Thyroid gland (tissue), 4 donors: ENCODE results near the gene CFC1B. TPM values are rescaled to one million over a fixed set of nuclear protein-coding genes. Genes with fewer than 3 reads are reported as not detected.
"Not testable (repeated sequence)": the region's sequence is repeated elsewhere in the genome, so short reads cannot be mapped to it uniquely, and the experiment has no call there.

Experiments
- DNase-seq, 2 donors: peaks; one replicate each; pipeline ENCODE4 v3.0.0-alpha.2; 2019
- H3K27ac ChIP-seq, 3 donors: fragments of 200-600 bp; sonication (generic); 1 replicate in 2 of 3; 2 replicates in 1 of 3; pipeline ENCODE4 v1.5.1; 2016 to 2019; ENCODE audit warnings: mild to moderate bottlenecking in 1 of 3, moderate library complexity in 1 of 3
- H3K27me3 ChIP-seq: fragments of 200-600 bp; sonication (generic); one replicate; pipeline ENCODE4 v1.5.1; 2019
- H3K36me3 ChIP-seq, 2 donors: fragments of 200-600 bp; sonication (generic); one replicate each; pipeline ENCODE4 v1.5.1; 2016 to 2019
- H3K4me1 ChIP-seq, 2 donors: fragments of 200-600 bp; sonication (generic); one replicate each; pipeline ENCODE4 v1.5.1; 2017 to 2019
- H3K4me3 ChIP-seq, 3 donors: fragments of 200-600 bp; sonication (generic); replicated peaks in 1 of 3; 1 replicate in 2 of 3; 2 replicates in 1 of 3; pipeline ENCODE4 v1.5.1; 2016; ENCODE audit warnings: mild to moderate bottlenecking in 1 of 3
- H3K9me3 ChIP-seq: fragments of 200-600 bp; sonication (generic); one replicate; pipeline ENCODE4 v1.5.1; 2017
- WGBS, 2 donors: methylation state at CpG; one replicate each; pipeline ENCODE4 v1.1.5; 2017; 5-methylcytosine and 5-hydroxymethylcytosine counted together
- intact Hi-C: fragments of 100-400 bp; cut with DNase I; formaldehyde crosslinking; loops from one replicate; pipeline ENCODE4 v1.15.1; 2023
- small RNA-seq: library from RNA; depleted of rRNA; stranded (forward); fragments of <200 nt; gene quantifications from one replicate; pipeline ENCODE3, GENCODE V24; 2016
- total RNA-seq, 4 donors: library from RNA; depleted of rRNA; stranded (reverse); fragments of >200 nt; gene quantifications; one replicate each; pipeline ENCODE4 v1.2.3, GENCODE V29; 2016

The CFC1B gene
- total RNA-seq, 4 donors from 2014 or later, result not detected

GRCh38 chr2:130577559-130577958 is 56.5 kb downstream of the CFC1B start:
- H3K4me3 ChIP-seq, DNase-seq, H3K27me3 ChIP-seq, H3K4me1 ChIP-seq, intact Hi-C loops, H3K27ac ChIP-seq, H3K36me3 ChIP-seq, H3K9me3 ChIP-seq: not testable (repeated sequence)
- no CpG with 5 or more reads among the region's 4 CpGs for WGBS, 2 donors

Small RNAs within 50 kb of the gene (small RNA-seq; reads per million reads assigned to genes)
- gene RF00017, result not detected
- gene RNU6-473P, result not detected

Other genes starting within 250 kb of the CFC1B start
- gene IMP4, start 178.3 kb upstream of the CFC1B start, total RNA-seq, result 10 to 100 TPM; 69.5 to 98.6 (median 94.4) TPM
- gene PTPN18, start 165.2 kb upstream of the CFC1B start, total RNA-seq, result 10 to 100 TPM; 45.5 to 69.8 (median 57.4) TPM
- gene POTEI, start 11.9 kb upstream of the CFC1B start, total RNA-seq, result under 1 TPM in 2 of 4 donors, not detected in 2; 0.11 to 0.27 TPM
- gene CFC1, start 78.4 kb downstream of the CFC1B start, total RNA-seq, result not detected
- under 1 TPM in 1 of 4 donors, not detected in 3; 0.27 TPM for gene POTEJ, start 90.2 kb downstream of the CFC1B start, total RNA-seq
- gene GPR148, start 207.8 kb downstream of the CFC1B start, total RNA-seq, result not detected
- under 1 TPM in 1 of 4 donors, not detected in 3; 0.08 TPM for gene AMER3, start 234.3 kb downstream of the CFC1B start, total RNA-seq